Activated CD4-positive, alpha-beta T cell treated with anti-CD3 and anti-CD28 coated beads for 1 hour (primary cell): ENCODE measurements around the gene ATP8A2.

Experiments
- DNase-seq: peaks from one replicate; pipeline ENCODE4 v3.0.0-alpha.2; 2020

Gene ATP8A2

DNA sequence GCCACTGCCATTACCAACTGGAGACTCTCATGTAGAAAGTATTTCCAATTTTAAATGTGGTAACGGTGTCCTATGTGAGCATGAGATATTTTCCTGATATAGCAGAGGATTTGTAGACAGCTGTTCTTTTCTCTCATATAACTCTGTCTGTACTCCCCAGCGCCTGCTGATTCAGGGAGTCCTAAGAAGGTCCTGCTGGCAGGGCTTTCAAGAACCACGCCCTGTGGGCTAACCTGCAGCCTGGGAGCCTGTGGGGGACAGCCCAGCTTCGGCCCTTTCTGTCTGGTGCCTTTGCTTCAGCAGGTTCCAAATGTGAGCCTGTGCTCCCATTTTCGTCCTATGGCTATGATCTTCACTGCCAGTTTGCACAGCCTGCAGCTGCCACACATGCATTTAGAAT, 316.8 kb downstream of the ATP8A2 start:
- DNase-seq = no peak

DNA sequence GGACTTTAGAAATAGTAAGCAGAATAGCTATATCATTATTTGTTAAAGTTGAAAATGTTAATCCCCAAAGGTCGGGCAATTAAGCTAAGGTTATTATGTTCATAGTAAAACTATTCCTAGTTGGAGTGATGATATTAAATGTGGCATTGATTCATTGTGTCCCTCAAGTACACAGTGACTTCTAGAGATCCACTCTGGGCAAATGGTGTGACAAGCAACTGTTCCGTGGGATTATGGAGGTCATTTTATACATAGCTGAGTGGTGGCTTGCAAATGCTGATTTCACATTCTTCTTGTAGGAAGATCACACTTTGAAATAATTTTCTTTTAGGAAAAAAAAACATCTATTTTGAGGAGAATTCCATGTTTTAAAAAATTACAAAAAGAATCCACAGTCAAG, 317.8 kb downstream of the ATP8A2 start:
- no peak for DNase-seq

DNA sequence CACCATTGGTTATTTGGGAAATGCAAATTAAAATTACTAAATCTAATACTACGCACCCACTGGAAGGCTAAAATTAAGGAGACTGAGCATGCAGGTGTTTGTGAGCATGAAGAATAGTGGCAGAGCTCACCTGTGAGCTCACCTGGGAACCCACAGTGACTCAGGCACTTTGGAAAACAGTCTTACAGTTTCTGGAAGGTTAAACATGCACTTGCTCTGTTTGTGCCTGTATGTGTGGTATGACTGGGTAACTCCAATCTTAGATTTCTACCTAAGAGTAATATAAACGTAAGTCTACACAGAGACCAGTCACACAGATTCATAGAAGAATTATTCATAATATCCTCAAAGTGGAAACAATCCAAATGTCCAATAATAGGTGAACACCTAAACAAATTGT, 318.8 kb downstream of the ATP8A2 start:
- no peak for DNase-seq

DNA sequence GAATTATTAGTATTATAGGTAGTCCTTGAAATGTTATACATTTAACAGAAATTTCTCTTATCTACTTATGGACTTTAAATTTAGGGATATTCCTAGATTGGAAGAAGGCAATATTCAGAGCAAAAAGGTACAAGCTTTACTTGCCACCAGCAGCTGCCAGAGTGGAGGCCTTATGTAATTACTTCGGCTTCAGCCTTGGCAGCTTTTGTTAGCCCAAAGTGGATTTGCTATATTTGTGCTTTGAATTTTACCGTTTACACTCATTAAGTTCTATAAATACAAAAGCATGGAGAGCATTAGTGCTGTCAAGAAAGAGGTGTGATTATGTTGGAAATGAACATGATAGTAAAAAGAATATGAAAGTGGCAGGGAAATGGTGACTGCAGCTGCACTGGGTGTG, 319.9 kb downstream of the ATP8A2 start:
- DNase-seq = no peak

DNA sequence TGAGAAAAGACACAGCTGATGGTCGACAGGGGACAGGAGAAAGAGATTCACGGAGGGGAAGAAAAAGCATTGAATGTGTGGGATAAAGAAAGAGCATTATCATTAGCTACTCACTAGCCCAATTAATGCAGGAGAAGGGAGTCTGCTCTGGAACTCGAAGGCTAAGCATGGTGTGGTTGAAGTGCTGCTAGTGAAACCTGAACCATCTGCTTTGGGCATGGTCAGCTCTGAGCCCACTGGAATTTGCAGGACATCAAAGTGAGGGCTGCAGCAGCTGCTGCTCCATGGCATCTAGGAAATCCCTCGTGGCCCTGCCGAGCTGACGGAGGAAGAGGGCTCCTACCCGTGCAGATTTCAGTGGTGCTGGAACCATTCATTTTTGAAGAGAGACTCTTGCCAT, 320.3 kb downstream of the ATP8A2 start:
- no peak for DNase-seq

DNA sequence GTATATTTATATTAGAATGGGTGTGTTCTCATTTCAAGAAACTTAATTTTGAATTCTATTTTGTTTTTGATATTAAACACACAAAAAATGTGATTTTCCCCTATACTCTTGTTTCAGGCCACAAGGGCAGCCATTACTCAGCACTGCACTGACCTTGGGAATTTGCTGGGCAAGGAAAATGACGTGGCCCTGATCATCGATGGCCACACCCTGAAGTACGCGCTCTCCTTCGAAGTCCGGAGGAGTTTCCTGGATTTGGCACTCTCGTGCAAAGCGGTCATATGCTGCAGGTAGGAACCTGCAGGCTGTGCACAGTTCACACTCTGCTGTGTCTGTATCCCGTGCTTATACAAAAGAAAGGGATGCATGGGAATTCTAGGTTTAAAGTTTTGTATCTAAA, 327.3 kb downstream of the ATP8A2 start:
- DNase-seq = no peak

DNA sequence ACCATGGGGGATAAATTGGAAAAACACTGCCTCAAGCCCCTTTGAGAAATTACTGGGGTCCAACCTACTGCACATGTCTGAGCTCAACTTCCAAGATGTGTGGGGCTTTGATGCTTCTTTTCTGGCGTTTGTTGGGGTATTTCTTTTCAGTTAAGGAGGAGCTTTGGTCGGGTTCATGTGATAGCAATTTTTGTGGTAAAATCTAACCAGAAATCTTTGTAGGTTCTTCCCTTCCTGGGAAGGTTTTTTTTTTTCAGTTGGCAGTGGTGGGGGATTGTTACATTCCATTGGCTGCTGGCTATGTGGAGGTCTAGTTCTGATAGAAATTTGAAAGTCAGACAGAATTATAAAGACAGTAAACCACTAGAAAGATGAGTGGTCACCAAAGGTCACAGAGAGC, 327.8 kb downstream of the ATP8A2 start:
- DNase-seq = no peak

DNA sequence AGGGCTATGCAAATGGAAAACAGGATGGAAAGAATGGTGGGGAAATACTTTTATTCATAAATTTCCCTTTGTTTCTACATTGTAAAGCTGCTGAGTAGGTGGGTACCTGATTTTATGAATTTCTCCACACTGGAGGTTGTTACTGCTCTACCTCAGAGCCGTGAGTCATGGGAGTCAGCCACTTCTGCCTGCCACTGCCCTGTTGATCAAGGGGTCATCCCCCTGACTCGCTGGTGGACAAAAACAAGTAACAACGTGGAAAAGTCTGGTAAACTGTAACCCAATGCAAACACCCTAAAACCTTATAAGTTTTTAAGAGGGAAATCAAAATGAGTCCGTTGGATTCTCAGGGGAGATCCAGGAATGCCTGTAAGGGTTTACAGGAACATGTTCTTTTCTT, 329.5 kb downstream of the ATP8A2 start:
- DNase-seq = no peak

DNA sequence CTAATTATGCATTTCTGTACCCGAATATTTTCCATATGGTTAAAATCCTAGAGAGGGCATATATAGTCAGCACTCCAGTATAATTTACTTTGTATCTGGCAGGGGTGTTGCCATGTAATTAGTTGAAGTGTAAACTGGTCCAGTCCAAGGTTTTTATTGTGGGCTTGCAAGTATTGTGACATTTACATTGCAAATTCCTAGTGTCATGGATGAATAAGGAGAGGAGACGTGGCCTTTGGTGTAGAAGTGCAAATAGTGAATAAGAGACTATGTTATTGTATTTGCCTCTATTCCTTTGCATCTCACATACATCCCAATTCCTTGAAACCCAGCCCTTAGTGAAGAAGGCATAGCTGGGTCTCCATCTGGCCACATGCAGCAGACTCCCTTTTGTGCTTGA, 330.6 kb downstream of the ATP8A2 start:
- no peak for DNase-seq

DNA sequence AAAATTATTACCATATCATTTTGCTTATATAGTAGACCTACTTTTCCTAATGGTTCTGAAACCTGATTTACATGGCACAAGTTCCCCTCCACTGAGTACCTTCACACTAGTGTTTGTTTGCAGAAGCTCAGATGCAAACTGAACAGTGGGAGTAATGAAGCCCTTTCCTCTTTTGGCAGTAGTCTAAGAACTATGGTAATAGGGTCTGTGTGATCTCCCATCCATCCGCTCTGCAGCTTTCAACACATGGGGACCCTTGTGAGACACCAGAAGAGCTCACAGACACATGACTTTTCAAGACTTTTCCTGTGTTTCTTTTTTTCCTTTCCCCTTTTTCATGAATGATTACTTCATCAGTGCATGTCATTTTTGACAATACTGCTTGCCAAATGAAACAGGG, 336.0 kb downstream of the ATP8A2 start:
- no peak for DNase-seq

DNA sequence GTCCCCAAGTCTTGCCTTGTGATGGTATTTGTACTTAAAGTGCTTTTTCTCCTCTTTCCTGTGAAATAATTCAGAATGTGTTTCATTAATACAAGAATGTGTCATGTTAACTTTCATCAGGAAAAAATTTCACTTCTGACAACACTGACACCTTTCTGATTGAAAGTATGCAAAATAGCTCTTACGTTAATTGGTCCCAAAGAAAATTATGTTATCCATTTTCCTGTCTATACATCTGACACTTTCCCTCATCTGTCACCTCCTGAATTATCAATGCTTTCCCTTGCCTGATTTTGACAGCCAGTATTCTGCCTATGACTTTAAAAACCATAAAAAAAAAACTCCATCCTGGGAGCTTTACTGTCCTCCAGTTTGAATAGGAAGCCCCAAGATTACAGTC, 336.5 kb downstream of the ATP8A2 start:
- no peak for DNase-seq

DNA sequence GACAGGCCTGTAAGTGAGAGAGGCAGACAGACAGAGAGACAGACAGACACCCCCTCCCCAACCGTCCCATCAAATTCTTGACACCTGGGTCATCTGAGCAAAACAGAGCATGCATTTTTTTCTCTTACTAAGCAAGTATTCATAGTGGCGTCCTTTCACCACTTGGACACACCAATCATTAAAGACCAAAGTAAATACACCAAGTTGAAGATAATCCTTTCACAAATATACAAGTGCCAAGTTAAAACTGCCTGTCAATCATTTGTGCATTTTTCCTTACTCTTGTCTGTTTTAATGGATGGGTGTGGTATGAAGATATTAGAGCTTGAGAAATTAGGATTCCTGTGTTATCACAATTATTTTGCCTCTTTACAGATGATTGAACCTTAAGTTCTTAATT, 337.3 kb downstream of the ATP8A2 start:
- no peak for DNase-seq

DNA sequence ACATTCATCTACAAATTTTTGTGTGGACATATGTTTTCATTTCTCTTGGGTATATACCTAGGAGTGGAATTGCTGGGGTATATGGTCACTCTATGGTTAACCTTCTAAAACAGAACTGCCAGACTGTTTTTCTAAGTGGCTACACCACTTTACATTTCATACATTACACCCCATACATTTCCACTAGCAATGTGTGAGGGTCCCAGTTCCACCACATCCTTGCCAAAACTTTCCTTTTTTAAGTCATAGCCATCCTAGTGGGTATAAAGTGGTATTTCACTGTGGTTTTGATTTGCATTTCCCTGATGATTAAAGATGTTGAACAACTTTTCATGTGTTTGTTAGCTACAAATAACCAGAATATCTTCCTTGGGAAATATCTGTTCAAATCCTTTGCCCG, 344.0 kb downstream of the ATP8A2 start:
- no peak for DNase-seq

DNA sequence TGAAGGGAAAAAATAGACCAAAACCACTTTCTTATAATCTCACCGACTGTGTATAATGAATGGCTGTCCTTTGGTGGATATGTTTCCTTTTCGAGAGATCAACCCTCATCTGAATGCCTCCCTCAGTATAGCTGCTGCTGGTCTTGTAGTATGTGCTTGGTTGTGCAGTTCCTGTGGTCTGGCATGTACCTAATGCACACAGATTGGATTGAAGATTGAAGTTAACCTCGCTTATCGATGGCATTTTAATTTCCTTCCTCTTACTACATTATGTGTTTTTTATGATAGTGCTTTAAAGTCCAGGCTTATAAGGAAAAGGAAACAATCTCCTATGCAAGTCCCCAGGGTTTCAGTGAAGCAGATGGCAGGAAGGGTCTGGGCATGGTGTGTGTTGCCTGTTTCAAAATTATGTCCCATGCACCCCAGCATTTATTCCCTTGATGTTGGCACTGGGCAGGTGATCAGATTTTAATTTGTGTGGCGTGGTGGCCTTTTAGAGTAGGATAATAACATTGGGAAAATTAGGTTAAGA, 346.0 kb downstream of the ATP8A2 start:
- DNase-seq = no peak

DNA sequence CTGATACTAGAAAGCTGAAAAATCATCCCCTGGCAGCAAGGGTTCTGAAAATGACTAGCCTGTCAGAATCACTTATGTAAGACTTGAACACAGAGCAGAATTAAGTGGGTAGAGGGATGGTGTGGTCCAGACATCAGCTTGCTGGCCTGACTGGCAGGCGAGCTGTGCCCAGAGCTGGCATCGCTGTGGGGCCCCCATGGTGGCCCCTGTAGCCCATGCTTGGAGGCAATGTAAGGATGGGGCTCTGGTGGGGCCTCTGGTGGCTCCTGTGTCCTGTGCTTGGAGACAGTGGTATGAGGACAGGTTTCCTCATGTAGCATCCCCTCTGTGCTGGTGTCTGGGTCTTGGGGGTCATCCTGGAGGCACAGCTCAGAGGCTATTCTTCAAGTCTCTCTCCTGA, 347.9 kb downstream of the ATP8A2 start:
- DNase-seq = no peak

DNA sequence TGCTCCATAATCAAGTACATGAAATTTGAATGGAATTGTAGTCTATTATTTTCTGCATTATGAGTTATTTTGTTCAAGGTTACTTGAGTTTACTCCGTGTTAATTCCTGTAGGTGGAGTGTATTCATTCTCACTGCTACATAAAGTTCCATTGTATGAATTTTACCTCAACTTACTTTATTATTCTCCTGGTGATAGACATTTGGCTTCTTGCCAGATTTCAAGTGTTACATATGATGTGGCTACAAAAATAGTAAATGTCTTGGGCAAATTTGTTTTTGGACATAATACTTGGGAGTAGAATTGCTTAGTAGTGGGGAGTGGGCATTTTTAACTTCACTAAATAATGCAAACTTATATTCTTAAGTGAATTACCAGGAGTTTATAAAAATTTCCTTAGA, 351.1 kb downstream of the ATP8A2 start:
- DNase-seq = no peak

DNA sequence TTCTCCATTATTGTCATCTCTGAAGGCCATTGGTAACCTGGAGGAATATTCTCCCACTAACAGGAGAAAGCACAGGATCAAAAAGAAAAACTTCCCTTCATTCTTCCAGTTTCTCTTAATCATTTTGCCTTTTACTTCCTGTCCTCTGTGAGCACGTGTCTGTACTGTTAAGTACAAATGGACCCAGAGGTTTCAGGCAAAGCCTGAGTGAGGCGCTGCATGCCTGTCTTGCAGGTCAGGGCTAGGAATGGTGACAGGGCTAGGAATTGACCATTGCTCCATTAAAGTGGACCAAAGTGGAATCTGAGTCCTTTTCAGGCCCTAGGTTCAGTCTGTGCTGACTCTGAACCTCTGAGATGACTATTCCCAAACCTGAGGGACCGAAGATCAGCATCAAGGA, 353.3 kb downstream of the ATP8A2 start:
- no peak for DNase-seq

DNA sequence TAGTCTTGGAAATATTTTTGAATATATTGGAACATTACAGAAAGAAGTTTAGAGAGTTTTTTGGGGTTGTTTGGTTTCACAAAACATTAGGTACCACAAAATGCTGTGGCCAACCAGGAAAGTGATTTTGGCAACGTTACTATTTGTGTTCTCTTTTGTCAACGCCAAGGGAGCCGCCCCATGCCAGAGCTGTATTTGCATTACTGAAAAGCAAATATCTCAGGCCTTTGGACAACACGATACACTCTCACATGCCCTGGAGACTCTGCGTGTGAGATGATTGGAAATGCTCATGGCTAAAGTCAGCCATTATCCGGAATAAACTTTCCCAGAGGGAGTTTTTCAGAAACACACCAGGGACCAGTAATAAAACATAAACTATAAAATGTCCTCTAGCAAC, 355.5 kb downstream of the ATP8A2 start:
- no peak for DNase-seq

DNA sequence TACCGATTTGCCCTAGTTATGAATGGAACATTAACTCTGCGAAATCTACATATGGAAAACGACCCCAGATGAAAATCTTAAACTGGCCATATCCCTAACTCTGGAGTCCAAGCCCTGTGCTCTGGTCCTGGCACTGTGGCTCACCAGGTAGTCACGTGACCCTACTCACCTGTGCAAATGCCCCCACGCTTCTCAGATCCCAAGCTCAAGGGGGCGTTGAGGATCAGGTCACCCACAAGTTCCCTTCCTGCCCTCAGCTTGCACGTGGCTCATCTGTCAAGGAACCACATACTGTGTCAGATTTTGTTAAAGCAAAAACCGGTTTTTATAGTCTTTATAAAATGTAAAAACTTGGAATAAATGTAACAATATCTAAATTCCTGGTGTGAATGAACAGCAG, 356.0 kb downstream of the ATP8A2 start:
- DNase-seq = no peak

DNA sequence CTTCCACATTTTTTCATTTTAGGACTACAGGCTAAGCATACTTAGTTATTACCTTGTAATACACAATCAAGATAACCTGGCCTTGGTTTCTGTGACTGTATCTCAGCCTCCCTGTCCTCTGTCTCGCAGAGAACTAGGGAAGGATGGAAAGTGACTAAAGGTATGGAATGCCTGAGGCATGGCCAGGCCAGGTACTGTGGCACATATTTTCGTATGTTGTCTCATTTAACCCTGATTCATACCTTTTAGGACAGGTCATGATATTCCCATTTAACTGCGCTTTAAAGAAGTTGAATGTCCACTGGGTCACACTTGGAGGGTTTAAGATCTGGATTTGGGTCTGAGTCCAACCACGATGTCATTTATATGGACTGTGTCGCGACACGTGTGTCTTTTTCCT, 357.4 kb downstream of the ATP8A2 start:
- DNase-seq = no peak

DNA sequence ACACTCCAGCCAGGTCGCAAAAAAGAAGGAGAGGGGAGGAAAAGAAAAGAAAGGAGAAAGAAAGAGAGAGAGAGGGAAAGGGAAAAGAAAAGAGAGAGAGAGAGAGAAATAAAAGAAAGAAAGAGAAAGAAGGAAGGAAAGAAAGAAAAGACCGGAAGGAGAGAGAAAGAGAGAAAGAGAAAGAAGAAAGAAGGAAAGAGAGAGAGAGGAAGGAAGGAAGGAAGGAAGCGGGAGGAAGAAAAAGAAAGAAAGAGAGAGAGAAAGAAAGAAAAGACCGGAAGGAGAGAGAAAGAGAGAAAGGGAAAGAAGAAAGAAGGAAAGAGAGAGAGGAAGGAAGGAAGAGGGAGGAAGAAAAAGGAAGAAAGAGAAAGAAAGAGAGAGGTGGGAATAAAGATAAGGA, 359.3 kb downstream of the ATP8A2 start:
- no peak for DNase-seq

DNA sequence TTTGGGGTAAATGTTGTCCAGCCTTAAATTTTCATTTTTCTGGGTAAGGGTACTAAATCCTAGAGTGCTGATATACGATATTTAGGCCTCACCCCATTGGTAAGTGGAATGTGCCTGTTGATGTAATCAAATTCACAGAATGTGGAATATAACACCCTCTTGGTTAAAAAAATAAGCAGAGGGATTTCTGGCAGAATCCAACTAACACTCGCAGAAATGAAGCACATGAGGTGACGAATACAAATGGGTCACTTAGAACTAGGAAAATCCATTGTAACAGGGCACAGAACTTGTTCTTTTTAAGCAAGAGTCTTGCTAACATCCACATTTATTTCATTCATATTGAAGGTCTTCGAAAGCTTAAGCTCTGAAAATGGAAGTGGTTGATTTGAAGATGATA, 359.8 kb downstream of the ATP8A2 start:
- no peak for DNase-seq

DNA sequence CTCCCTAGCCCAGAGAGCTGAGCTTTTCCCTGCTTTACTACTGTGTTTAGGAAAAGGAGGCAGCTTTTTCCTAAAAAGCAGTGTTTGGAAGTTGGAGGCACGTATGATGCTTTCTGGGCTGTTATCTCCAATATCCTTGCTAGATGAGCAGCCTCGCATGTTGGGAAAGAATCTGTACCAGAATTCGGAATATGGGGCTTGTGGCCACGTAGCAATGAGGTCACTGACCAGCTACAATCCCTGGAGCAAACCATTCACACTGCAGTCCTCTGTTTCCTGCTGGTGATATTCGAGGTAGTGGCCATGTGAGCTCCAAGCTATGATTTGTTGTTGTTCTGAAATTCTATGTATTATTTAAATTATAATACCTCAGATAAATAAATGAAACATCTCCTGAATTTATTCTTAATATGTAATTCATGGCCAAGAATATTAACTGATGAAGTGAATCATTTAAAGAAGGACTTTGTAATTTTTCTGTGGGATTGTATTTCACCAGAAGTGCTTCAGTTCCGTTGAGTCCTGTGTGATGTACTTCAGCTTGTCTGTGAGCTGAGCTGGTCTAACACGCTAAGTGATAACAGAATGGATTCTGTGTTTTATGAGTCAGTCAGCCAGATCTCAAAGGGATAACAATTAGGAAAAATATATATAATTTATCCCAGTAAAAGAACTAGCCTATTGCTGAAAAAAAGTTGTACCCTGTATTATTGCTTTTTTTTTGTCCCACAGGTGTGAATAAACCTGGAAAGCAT, 360.5 kb downstream of the ATP8A2 start:
- DNase-seq = no peak

DNA sequence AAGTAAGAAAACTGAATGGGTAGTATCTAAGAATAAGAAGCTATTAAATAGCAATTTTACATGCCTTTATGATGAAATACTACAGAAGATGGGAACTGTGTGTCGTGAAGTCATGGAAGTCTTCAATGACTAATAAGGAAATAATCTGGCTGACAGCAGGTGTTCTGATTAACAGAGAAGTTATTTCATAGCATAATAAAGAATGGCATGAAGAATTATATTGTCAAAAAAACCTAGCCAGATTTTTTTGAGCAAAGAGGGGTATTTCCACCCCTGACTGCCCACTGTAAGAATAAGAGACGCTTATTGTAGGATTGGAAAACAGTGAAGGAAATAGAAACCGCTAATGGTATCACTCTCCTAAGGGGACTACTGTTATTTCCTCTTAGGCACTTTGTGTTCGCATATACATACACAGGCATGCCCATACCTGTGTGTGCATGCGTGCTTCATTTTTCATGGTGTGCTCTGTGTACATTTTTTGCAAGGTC, 361.3 kb downstream of the ATP8A2 start:
- no peak for DNase-seq
